NCI-H2171 (cell line): ENCODE results near the gene SOBP.

Experiments used
- DNase-seq: peaks from one replicate; lab custom pipeline; 2025; lab: John Stamatoyannopoulos, UW

The SOBP gene

DNA sequence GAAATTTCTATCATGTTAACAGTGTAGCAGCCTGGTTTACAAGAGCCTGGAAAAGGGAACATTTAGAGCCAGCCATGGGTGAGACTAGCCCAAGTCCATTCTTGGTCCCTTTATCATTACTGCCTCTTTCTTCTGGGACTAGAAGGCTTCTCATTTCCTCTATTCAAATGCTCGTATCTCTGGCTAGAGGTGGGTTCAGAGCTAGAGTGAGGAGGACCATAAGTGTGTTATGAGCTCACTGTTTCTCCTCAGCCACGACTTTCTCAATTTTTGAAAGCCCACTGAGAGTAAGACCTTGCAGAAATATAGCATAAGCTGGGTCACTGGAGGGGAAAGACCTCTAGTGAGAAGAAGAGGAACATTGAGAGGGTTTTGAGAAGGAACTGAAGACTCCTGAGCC, 100.0 kb downstream of the SOBP start:
- DNase-seq = no peak

DNA sequence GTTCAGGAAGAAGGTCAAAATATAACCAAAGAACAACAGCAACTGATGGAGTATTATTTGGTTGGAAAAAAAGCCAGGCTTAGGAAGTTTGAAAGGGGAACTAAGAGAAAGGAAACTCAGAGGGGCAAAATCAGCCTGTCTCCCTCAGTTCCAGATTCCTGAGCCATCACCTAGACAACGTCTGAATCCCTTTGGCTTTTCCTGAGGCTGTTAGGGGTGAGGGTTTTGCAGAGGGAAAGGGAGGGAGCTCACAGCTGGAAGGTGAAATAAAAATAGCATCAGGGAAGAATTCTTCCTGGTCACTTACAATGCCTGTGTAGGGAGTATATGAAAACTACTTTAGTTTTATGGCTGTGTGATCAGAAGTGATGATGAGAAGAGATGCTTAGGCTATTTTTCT, 100.5 kb downstream of the SOBP start:
- DNase-seq = no peak

DNA sequence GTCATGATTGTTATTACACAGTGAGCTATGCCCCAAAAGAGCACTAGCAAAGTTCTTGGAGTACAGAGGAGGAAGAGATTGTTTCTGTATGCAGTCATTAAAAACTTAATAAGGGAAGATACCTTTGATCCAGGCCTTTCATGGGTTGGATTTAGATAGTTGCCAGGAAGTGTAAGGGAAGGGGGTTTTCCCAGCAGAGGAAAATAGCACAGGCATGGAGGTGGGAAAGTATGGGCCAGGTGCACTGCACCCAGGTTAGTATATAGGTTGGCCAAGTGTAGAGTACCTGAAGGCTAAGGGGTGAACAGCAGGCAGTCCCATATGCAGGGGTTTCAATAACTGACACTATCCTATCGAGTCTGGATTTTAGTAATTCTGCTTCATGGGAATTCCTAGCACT, 101.4 kb downstream of the SOBP start:
- DNase-seq = no peak

DNA sequence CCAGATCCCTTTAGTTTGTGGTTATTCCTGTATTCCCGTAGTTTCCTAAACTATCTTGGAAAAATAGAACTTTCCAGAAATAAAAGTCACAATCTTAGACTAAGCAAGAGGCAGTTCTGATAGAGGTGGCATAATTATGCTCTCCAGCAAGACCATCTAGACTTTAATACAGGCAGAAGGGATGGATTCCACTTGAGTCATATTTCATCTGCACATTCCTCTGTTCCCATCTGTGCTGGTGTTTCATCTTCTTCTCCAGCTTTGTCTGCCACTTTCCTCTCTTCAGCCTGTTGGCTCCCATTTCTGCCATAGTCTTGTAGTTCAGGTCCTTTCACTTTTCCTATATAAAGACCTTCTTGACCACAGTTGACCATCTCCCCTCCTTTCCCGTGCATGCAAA, 102.9 kb downstream of the SOBP start:
- no peak for DNase-seq

DNA sequence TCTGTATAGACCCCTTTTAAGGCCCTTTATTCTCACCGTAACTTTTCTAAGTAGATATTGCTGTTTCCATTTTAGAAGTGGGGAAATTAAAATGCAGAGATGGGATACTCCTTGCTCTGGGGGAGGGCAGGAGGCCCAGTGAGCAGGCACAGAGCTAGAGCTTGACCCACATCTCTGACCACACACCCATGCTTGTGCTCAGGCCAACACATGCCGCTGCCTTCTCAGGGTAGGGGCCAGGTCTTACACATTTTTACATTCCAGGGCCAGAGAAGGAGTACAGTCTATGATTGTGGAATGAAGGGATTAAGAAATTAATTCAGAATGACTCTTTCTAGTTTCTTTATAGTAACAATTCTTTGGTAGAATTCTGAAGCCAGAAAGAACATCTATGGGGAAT, 104.8 kb downstream of the SOBP start:
- DNase-seq = no peak

DNA sequence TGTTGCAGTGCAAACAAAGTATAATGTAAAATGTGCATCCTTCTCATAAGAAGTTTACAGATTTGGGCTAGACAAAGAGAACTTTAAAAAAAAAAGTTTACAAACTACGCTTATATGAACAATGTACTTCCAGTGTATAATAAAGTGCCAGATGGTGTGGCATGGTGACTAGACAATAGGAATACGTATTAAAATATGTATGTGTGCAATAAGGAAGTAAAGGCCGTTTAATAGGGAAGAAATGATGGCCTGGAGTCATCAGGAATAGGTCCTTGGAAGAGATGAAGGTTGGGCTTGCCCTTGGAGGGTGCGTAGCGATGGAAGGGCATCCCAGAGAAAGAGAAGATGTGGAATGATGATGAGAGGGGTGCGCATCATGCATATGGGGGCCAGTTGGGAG, 108.2 kb downstream of the SOBP start:
- DNase-seq = no peak

DNA sequence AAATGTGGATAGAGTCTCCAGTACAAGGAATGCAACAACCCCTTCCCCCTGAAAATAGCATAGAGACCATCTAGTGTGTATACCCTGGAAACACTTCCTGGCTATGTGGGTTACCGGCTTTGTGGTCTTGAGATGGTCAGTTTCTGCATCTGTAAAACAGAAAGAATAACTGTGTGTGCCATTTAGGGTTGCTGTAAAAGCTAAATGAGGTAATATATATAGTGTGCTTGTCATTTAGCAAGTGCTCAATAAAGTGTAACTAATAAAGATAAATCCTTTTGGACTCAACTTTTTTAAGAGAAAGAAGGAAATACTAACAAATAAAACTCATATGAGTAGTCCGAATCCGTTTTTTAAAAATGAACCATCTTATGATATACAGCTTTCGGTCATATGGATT, 109.1 kb downstream of the SOBP start:
- DNase-seq = no peak

DNA sequence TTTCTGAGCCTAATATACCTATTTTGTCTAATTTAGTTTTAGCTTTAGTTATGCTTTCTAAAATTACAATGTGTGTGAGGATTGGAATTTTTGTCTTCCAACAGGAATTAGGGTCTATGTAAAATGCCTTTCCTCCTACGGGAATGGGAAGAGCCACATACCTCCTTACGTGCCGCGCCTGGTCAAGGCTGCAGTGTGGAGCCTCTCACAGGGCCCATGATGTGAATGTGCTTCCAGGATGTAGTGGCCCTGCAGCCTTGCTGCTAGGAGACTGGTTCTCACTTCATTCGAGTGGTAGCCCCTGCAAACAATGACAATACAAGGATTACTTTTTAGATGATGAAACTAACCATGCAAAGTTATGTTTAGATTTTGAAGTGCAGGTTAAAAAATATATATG, 110.2 kb downstream of the SOBP start:
- no peak for DNase-seq

DNA sequence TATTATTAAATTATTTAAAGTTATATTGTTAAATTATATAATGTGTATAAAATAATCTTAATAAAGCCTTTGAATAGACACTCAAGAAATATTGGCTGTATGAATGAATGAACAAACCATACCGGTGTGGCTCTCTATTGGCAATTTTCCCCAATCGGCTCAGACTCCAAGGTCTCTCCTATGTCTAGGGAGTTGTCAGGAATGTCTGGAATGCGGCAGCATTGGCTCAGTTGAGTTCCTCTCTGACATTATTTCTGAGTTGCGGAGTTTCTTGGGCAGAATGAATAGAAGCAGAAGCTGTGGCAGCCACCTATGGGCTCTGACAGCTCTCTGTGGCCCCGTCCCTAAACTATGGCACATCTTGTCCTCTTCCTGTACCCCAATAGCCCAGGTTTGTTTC, 111.0 kb downstream of the SOBP start:
- no peak for DNase-seq

DNA sequence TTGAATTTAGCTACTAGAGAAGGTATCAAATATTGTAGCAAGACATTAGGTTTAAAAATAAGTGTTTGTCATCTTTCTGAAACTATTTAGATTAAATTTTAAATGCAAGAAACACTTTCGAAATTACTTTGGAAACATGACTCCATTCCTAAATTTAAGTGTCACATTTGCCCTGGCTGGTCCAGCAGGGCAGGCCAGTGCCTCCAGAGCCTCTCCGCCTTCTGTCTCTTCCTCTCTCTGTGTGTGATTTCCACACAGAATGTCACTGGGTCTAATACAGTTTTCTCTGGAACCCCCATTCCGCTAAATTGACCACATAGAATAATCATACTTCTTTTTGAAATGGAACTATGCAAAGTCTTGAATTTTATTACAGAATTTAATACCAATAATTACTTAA, 111.5 kb downstream of the SOBP start:
- no peak for DNase-seq

DNA sequence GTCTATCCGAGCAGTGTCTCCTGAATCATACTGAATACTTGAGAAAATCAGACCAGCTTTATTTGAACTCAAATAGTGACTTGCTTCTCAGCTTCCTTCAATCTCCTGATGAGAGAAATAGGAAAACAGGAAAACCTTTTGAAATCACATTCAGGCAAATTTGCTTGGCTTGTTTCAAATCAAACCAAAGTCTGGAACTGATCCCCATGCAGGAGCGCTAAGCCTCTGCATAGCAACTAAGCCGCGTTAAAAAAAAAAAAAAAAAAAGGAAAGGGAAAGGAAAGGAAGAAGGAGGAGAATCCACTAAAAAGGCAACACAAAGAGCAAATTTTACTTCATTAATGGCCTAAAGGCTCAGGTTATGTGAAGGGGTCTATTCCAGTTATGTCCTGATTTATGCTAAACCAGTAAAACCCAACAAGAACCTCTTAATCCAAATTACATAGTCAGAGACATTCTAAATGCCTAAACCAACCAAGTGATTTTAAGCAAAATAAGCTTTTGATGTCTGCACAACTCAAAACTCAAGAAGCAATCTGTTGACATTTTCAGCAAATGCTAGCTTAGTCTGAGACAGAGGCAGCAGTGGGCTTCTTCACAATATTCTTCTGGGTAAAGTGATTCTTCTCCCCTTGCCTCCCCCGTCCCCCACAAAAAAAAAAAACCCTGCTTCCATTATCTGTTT, 112.5 kb downstream of the SOBP start:
- no peak for DNase-seq

DNA sequence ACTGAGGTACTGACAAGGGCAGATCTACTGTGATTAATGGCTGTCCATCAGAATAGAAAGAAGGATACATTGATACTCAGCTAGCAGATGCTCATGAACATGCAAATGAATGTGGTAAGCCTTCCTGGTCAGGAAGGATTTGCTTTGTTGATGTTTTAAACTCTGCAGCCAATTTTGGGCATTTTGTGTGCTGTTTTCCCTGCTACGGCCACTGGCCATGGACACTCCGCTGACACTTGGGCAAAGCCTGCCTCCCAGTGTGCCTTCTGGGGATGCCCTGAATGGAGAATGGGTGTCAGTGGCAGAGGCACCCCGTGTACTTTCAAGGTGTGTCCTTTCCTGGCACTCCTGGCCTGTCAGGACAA, 113.1 kb downstream of the SOBP start:
- no peak for DNase-seq

DNA sequence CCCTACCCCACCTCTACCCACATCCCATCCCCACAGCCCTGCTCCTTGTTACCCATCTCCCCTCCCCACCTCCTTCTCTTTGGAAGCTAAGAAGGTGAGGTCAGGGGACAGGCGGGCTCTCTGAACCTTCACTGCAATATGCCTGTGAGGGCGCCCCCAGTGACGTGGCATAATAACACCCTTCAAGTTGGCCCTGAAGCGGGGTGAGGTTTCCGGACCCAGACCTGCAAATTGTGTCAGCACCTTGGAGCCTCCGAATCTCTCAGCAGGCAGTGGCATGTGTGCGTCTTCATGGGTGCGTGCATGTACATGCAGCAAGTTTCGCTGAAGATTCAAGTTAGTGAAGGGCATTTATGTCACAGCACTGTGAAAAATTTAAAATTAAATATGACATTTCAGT, 114.6 kb downstream of the SOBP start:
- DNase-seq = no peak

DNA sequence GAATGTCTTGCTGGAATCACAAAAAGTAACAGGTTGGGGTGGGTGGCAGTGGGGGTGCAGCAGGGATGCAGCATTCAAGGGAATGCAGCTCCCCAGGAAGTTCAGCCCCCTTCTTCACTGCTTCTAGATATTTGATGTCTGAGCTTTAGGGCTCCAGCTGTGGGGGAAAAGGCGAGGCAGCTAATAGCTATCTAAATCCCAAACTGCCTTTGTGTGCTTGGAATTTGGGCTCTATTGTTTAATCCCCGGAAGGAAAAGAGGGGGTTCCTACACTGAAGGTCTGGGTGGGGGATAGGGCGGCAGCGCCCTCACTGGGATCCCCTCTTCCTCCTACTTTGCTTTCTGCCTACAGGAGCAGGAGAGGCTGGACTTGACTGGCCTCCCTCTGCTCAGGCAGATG, 116.5 kb downstream of the SOBP start:
- no peak for DNase-seq

DNA sequence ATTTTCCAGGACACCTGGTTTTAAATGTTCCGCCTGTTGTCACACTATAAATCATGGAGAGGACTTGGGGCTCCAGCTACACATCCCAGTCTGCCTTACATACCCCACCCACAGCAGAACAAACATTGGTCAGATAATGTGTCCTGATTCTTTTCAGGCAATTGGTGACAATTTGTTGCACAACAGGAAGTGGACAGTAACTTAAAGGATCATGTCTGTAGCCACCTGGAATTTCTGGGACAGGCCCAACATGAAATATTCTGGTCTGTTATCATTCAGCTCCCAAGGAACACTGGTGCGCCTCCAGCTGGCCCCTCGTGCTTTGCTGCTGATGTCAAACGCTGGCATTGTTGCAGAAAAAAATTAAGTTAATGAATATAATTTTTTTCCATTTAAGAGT, 117.2 kb downstream of the SOBP start:
- DNase-seq = no peak

DNA sequence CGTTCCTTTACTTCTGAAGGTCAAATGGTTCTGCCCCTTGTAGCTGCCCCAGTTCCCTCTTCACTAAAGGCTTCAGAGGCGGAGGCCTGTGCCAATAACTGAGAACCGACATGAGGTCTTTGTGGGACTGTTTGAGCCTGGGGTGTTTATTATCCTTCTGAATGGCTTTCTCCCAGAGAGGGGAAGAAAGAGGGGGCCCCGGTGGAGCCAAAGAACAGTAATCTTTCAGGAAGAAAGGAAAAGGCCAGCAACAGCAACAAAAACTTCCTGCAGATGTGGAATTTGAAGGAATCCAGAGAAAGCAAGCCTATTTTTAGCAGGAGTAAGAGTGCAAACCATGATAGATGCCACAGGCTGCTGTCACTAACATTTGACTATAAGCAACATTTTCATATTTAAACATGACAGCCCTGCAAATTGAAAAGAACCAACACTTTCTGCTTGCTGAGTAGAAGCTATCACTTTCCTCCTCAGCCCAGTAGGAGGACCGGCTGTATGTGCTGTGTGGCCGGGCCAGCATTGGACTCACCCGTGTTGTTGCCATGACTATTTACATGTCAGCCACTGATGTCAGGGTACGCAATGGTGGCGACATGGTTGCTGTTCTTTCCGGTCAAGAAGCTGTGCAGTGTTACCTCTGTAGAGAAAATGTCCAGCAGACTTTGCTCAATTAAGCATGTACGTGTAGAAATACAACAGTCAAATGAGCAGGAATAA, 121.3 kb downstream of the SOBP start:
- DNase-seq = no peak

DNA sequence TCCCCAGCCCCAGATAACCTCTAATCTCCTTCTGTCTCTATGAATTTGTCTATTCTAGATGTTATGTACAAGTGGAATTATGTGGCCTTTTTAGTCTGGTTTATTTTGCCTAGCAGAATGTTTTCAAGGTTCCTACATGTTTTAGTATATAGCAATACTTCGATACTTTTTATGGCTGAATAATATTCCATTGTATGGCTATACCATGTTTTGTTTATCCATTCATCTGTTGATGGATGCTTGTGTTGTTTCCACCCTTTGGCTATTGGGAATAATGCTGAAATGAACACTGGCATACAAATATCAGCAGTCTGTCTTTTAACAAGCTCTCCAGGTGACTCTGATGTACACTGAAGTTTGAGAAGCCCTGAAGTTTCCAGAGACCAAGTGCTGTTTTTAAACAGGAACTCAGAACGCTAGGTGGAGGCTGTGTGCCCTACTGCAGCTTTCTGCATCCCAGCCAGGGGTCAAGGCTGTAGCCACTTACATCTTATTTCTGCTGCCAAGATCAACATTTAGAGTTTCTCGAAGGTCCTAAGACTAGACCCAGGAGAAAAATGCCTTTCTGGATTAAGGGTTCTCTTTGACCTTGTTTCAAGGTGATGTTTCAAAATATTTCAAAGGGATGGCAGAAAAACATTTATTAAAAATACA, 123.0 kb downstream of the SOBP start:
- DNase-seq = no peak

DNA sequence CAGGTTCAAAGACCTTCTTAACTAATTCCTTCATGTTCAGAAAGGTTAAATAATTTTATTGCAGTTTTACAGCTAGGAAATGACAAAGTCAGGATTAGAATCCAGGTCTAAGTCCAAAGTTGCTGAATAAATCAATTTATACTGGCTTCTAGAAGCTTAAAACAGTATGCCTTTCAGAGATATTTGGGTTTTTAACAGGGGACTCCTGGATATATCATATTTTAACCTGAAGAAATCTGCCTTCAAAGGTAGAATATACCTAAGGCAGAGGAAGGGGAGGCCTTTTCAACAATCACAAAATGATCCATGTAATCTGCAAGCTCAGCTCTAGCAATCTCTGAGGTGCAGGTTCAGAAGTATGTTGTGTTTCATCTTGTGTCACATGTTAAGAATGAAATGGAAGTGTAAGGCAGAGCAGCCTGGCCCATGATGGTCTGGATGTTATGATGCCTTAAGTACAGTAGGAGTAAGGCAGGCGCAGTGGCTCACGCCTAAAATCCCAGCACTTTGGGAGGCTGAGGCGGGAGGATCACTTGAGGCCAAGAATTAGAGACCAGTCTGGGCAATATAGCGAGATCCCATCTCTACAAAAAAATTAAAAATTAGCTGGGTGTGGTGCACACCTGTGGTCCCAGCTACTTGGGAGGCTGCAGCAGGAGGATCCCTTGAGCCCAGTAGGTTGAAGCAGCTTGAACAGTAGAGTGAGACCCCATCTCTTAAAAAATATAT, 123.9 kb downstream of the SOBP start:
- no peak for DNase-seq

DNA sequence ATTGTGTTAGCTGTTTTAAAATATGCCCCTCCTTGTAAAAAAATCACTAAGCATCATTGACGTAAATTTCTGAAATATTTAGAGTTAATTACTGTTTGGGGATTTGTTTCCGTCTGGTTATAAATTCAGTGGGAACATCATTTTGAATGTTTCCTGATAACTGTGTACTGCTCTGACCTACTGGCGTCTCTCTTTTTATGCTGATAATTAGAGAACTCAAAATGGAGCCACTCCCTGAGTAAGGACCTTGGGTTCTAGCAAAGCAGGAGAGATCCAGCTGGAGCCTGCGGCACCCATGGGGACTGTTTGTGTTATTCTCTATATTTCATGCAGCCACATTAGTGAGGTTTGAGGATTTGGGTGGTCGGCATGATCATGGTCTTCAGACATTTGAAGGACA, 124.9 kb downstream of the SOBP start:
- DNase-seq = no peak

DNA sequence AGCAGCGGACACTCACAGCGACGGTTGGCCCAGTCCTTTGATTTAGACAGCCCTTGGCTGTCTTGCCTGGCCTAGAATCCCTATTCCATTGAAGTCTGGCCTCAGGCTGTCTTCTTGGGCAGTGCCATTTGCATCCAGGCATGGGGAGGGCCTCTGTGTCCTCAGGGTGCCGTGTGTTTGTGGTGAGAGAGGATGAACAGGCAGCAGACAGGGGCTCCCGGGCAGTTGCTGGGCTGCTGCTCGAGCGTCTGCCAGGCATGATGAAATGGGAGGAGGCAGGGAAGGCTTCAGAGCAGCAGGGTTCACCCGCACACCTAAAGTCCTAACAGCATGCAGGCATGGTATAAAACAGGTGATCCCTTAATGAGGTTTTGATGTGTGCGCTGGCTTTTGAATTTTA, 126.9 kb downstream of the SOBP start:
- DNase-seq = no peak

DNA sequence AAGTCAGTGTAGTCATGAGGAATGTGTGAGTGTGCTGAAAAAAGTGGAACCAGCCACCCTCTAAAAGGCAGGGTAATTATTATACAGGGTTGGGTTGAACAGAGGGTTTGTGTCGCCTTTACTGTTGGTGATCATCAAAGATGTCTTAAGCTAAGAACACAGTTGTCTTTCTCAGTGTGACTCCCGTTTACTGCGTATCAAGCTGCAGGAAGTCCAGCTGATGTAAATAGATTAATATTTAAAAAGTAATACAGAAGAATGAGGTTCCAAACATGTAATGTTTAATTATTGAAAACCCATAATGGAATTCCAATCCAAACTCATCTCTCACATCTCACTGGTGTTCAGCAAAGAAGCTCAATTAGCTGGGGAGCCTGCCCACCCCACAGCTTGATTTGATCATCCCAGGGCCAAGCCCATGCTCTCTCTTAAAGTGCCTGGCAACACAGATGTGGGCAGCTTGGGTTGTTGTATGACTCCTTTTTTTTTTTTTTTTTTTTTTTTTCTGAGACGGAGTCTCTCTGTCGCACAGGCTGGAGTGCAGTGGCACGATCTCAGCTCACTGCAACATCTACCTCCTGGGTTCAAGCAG, 127.5 kb downstream of the SOBP start:
- no peak for DNase-seq

DNA sequence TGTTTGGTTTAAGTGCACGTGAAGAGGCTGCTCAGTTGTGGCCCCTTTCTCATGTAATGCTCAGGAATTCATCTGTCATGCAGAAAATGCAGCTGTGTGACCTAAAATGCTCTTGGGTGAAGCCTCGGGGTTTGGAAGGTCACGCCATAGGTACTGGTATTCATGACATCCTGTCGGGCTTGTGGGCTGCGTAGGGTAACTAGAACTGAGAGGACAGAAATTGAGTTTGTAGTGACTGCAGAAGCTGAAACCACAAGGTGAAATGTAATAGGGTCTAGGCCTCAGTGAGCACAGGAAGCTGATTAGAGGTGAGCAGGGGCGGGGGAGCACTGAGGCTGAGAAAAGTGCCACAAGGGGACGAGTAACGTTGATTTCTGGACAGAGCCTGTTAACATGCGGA, 128.8 kb downstream of the SOBP start:
- no peak for DNase-seq

DNA sequence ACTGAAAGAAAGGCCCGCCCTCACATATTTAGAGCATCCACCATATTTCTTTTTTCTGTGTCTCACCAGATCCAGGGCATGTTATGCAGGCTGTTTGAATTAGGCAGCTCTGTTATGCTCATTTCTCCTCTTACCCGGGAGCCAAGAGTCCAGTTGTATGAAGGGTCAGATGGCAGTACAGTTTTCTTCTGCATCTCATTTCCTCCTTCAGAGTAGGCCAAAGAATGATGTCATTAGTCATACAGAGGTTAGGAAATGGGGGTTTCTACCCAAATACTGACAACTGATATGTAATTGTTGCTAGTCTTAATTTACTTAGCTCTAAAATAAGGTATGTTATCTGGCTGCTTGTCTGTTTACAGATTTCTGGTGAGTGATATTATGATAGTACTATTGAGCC, 130.8 kb downstream of the SOBP start:
- DNase-seq = no peak
